Activated CD8-positive, alpha-beta T cell treated with anti-CD3 and anti-CD28 coated beads for 36 hours (primary cell): ENCODE data around the gene NRDE2. TPM values are rescaled to one million over a fixed set of nuclear protein-coding genes. Genes with fewer than 3 reads are reported as not detected.
"Not testable (repeated sequence)": the region's sequence is repeated elsewhere in the genome, so short reads cannot be mapped to it uniquely, and the experiment has no call there.

ENCODE experiments used
- ATAC-seq: fragments of 200-7000 bp; cut with Tn5 transposase; one replicate; pipeline ENCODE4 v1.10.0; 2021; ENCODE audit warnings: mild to moderate bottlenecking, moderate library complexity
- CTCF ChIA-PET: fragments of 350-600 bp; sonication (Branson Sonifier 250); formaldehyde crosslinking; loops from one replicate; lab custom pipeline; 2021; ENCODE audit warnings: antibody characterized with exemption; lab: Charles Lee
- POLR2A ChIA-PET: fragments of 350-600 bp; sonication (Branson Sonifier 250); formaldehyde crosslinking; loops from one replicate; lab custom pipeline; 2021; ENCODE audit warnings: antibody characterized with exemption; lab: Charles Lee
- DNase-seq: peaks from one replicate; pipeline ENCODE4 v3.0.0-alpha.2; 2020
- H3K27ac Mint-ChIP-seq: one replicate; pipeline ENCODE4 v1.8.0; 2021; ENCODE audit warnings: mild to moderate bottlenecking, mixed read lengths
- H3K27me3 Mint-ChIP-seq: one replicate; pipeline ENCODE4 v1.8.0; 2021; ENCODE audit warnings: mixed read lengths
- H3K36me3 Mint-ChIP-seq: one replicate; pipeline ENCODE4 v1.8.0; 2021; ENCODE audit warnings: low read depth, mixed read lengths
- H3K4me1 Mint-ChIP-seq: one replicate; pipeline ENCODE4 v1.8.0; 2021; ENCODE audit warnings: low read depth, mixed read lengths
- H3K4me3 Mint-ChIP-seq: one replicate; pipeline ENCODE4 v1.8.0; 2021; ENCODE audit warnings: mild to moderate bottlenecking, moderate library complexity, mixed read lengths
- H3K9me3 Mint-ChIP-seq: one replicate; pipeline ENCODE4 v1.8.0; 2021; ENCODE audit warnings: mixed read lengths
- CTCF ChIP-seq: fragments of 200-600 bp; IDR thresholded peaks from one replicate; pipeline ENCODE4 v1.8.0; 2022; ENCODE audit warnings: antibody characterized with exemption, mild to moderate bottlenecking
- intact Hi-C: fragments of 100-400 bp; cut with micrococcal nuclease; formaldehyde crosslinking; loops from one replicate; pipeline ENCODE4 v1.10.0; 2022
- total RNA-seq, 2 experiments: library from RNA; stranded (reverse); gene quantifications; one replicate each; pipeline ENCODE4 v1.2.3, GENCODE V29; 2021

Gene NRDE2
- total RNA-seq, 2 experiments from 2014 or later: 19.2 to 21.0 TPM

GRCh38 chr14:90248594-90248993 lies 83.1 kb downstream of the NRDE2 start:
- no peaks in the 10 kb centered on the region for H3K9me3 Mint-ChIP-seq
- ChIA-PET POLR2A (no interaction called here), CTCF (no interaction called here)
- intact Hi-C loops: no loop called here
- peaks cover 13% of the 10 kb centered on the region for H3K27me3 Mint-ChIP-seq
- ATAC-seq (no peak), DNase-seq (no peak)
- no peak overlapping the region for H3K27ac Mint-ChIP-seq
- H3K36me3 Mint-ChIP-seq: no peaks in the 10 kb centered on the region
- H3K4me1 Mint-ChIP-seq: no peaks in the 10 kb centered on the region
- TF ChIP-seq CTCF: no peak
- no peak overlapping the region for H3K4me3 Mint-ChIP-seq

GRCh38 chr14:90247441-90247840 lies 84.3 kb downstream of the NRDE2 start:
- POLR2A ChIA-PET: interaction anchor here (1.5 kb wide), 1 partner anchor 10 kb away, joined by 3 read pairs; no protein-coding TSS in a partner anchor
- H3K27ac Mint-ChIP-seq, H3K4me1 Mint-ChIP-seq, H3K9me3 Mint-ChIP-seq, CTCF ChIA-PET, ATAC-seq, DNase-seq, H3K36me3 Mint-ChIP-seq, intact Hi-C loops, H3K4me3 Mint-ChIP-seq: not testable (repeated sequence)
- peaks cover 12% of the 10 kb centered on the region for H3K27me3 Mint-ChIP-seq

- Mint-ChIP-seq H3K27ac (no peak overlapping the region), H3K4me1 (no peaks in the 10 kb centered on the region), H3K4me3 (no peak overlapping the region), H3K27me3 (peaks cover 12% of the 10 kb centered on the region), H3K36me3 (no peaks in the 10 kb centered on the region), H3K9me3 (peaks cover 2% of the 10 kb centered on the region)
- no peak for DNase-seq
- intact Hi-C loops: no loop called here
- CTCF ChIA-PET: no interaction called here
- ATAC-seq: no peak
- no peak for TF ChIP-seq CTCF
- POLR2A ChIA-PET: interaction anchor here (1.5 kb wide), 1 partner anchor 10 kb away, joined by 3 read pairs; no protein-coding TSS in a partner anchor
These were observed 84.8 kb downstream of the NRDE2 start for GRCh38 chr14:90246936-90247335.

GRCh38 chr14:90242444-90242843 lies 89.3 kb downstream of the NRDE2 start:
- CTCF ChIA-PET: no interaction called here

GRCh38 chr14:90239139-90239538 lies 92.6 kb downstream of the NRDE2 start:
- H3K36me3 Mint-ChIP-seq: peaks cover 10% of the 10 kb centered on the region
- ChIA-PET CTCF (no interaction called here), POLR2A (no interaction called here)
- H3K9me3 Mint-ChIP-seq: peaks cover 36% of the 10 kb centered on the region
- H3K4me3 Mint-ChIP-seq: no peak overlapping the region
- H3K4me1 Mint-ChIP-seq: no peaks in the 10 kb centered on the region
- no peak overlapping the region for H3K27ac Mint-ChIP-seq
- DNase-seq: peak; percentile 3
- TF ChIP-seq CTCF: no peak
- no peak for ATAC-seq
- intact Hi-C loops: loop anchor here (10.0 kb wide), 2 partner anchors 304 to 1214 kb away; no protein-coding TSS in a partner anchor
- peaks cover 7% of the 10 kb centered on the region for H3K27me3 Mint-ChIP-seq

More at GRCh38 chr14:90242444-90242843, 89.3 kb downstream of the NRDE2 start:
- Mint-ChIP-seq H3K4me3 (no peak overlapping the region), H3K4me1 (no peaks in the 10 kb centered on the region), H3K36me3 (peaks cover 9% of the 10 kb centered on the region), H3K9me3 (peaks cover 33% of the 10 kb centered on the region), H3K27me3 (peaks cover 5% of the 10 kb centered on the region), H3K27ac (no peak overlapping the region)
- POLR2A ChIA-PET: no interaction called here
- intact Hi-C loops: no loop called here
- DNase-seq (no peak), ATAC-seq (no peak)
- no peak for TF ChIP-seq CTCF
